Stimulated activated CD4-positive, alpha-beta T cell treated with anti-CD3 and anti-CD28 coated beads, Interleukin-4, amount 100 ng/mL, for 4 hours (primary cell): ENCODE results near the gene DMBT1.
"Not testable (repeated sequence)": the region's sequence is repeated elsewhere in the genome, so short reads cannot be mapped to it uniquely, and the experiment has no call there.

Experiments used
- DNase-seq, 2 experiments: peaks; one replicate each; pipeline ENCODE4 v3.0.0-alpha.2; 2020

The DMBT1 gene

DNA sequence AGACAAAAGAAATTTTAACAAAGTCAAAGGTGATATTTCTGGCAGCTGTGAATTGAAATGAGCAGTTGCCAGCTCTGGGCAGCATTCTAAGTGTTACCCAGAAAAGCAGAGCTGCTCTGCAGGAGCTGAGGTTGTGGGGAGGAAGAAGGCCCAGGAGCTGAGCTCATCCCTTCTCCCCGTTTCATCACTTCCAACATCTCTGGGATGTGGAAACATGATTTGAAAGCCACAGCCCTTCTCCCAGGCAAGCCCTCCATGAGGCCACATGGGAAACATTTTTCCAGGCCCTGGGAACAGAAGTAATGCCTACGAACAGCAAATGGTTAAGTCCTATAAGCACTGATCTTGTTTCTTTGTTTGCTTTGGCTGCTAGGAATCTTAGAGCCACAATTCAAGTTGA is 10.9 kb upstream of the DMBT1 start:
- no peak for DNase-seq

DNA sequence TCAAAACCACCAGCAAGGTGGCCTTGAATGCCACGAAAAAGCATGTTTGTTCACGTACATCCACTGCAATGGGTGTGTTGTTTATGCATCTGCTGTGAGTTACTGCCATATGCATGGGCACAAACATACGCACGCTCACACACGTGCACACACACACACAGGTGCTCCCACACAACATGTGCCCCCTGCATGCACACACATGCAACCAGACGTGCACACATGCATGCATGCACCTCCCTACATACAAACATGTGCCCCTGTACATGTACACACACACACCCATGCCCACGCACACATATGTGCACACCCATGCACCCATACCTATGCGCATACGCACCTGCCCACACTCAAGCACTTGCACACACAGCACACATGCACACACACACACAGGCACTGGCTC is 10.1 kb upstream of the DMBT1 start:
- no peak for DNase-seq

GRCh38 chr10:122550983-122551382 is 9.6 kb upstream of the DMBT1 start:
- DNase-seq, result no peak

GRCh38 chr10:122551450-122551849 is 9.1 kb upstream of the DMBT1 start:
- DNase-seq, result peak; percentile 14 to 27

DNA sequence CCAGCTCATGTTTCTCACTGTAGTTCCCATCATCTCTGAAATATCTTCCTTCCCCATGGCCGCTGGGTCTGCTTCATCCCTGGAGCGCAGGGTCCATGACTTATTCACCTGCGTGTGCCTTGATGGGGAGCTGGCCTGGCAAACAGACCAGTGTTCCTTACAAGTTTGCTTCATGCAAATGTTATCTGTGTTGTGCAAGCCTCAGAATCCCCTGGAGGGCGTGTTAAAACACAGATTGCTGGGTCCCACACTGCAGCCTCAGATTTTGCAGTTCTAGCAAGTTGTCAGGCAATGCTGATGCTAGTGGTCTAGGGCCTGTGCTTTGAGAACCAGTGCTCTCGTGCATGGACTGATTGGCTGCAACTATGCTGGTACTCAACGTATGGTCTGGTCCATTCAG is 7.2 kb upstream of the DMBT1 start:
- DNase-seq, result no peak

DNA sequence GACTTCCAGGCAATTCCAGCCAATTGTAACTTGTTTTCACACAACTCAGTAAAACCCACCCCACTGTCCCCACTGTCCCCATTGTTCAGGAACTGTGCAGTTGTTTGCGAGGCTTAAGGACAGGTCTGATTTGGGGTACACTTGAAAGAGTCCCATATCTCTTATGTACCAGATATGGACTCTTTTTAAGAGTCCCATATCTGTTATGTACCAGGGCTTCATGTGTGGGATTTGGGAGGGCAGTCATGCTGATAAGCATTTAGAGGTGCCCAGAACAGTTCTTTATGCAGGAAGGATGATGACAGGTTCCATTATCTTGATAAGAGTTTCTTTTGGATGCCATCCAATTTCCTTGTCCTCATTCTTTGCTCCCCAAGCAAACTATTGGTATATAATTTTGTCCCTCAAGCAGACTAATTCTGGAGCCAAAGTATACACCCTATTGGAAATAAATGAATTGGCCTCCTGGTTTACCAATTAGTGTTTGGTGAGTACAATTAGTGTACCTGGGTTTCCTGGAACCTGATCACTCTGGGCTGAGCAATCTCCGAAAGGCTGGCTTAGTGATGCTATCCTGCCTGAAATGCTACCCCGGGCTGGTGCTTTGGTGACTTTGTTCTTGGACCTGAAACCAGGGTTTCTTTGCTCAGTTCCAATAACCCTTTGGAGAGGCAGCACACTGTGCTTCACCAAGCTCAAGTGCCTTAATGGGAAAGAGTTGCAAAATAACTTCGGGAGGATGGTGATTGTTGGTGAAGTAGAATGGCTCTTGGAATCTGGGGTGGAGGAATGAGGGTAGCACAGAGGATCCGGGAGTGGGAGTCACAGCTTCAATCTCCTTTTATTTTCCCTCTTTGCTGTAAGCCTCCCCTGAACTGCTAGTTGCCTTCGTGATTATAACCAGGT is 6.2 kb upstream of the DMBT1 start:
- no peak for DNase-seq

DNA sequence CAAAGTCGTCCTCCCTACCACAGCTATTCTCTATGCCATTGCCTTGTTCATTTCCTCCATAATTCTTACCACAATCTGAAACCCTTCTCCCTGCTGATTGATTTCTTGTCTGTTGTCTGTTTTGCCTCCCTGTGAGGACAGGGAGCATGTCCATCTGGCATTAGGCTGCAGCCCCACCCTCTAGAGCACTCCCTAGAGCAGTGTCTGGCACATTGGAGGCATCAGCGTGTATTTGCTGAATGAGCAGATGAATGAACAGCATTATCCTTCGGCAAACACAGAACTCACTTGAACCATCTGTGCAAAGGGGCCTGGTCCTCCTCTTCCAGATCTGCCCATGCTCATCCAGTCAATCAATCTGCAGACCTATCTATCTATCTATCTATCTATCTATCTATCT is 5.1 kb upstream of the DMBT1 start:
- no peak for DNase-seq

DNA sequence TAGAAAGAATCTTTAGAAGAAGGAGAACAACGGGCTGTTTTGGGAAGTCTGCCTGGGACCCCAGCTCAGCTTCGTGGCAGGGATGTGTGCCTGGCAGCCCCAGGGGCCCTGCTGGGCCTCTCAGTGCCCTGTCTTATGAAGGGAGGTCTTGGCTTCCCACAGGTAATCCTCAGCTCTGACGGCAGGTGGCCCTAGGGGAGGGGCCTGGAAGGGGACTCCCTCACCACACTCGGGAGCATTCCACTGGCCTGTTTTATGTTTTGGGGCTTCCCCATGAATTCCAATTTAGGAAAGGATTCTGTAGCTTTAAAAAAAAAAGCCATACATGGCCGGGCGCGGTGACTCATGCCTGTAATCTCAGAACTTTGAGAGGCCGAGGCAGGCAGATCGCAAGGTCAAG is 3.0 kb upstream of the DMBT1 start:
- DNase-seq, result no peak

- DNase-seq, result no peak
Observed at GRCh38 chr10:122558452-122558851, 2.1 kb upstream of the DMBT1 start.

GRCh38 chr10:122559228-122559627 is 1.3 kb upstream of the DMBT1 start:
- DNase-seq, result no peak

GRCh38 chr10:122561212-122561611 is 658 bp downstream of the DMBT1 start:
- no peak for DNase-seq

DNA sequence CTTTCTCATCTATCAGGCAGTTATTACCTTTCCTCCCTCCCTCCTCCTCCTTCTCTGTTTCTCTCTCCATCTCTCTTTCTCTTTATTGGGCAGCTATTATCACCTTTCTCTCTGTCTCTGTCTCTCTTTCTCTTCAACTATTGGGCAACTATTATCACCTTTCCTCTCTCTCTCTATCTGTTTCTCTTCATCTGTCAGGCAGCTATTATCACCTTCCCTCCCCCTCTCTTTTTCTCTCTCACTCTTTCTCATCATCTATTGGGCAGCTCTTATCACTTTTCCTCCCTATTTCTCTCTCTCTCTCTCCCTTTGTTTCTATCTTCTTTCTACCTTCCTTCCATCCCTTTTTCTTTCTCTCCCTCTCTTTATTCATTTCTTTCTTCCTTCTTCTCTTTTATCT is 1.2 kb downstream of the DMBT1 start:
- no peak for DNase-seq

- no peak for DNase-seq
Observed at GRCh38 chr10:122564980-122565379, 4.4 kb downstream of the DMBT1 start.

GRCh38 chr10:122565766-122566206 is 5.2 kb downstream of the DMBT1 start:
- peak; percentile 45 to 67 for DNase-seq

GRCh38 chr10:122566632-122567031 is 6.1 kb downstream of the DMBT1 start:
- DNase-seq, result no peak

DNA sequence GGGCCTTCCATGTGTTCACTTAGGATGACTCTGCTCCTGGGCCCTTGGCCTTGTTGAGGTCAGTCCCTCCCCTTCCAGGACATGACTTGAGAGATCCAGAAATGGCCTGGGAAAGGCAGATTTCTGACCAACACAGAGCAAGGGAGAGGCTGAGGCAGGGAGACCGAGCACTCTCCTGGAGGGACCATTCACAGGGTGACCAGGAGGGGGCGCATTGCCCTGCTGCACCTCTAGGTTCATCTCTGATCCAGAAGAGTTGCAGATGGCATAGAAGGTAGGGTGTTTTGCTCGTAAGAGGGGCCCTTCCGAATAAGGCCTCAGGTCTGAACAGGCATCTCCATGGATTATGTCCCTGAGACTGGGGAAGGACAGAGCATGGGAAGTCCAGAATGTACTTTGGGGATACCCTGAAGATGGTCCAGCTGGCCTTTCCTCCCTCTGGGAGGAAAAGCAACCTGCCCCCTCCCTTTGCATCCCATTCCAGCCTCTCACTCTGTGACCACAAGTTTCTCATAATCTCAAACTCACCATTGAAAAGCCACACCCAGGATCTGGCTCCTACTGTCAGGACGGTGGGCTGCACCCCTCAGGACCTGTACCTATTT is 6.6 kb downstream of the DMBT1 start:
- DNase-seq, result peak in 1 of 2 experiments; percentile 14

GRCh38 chr10:122568551-122568950 is 8.0 kb downstream of the DMBT1 start:
- DNase-seq, result no peak

DNA sequence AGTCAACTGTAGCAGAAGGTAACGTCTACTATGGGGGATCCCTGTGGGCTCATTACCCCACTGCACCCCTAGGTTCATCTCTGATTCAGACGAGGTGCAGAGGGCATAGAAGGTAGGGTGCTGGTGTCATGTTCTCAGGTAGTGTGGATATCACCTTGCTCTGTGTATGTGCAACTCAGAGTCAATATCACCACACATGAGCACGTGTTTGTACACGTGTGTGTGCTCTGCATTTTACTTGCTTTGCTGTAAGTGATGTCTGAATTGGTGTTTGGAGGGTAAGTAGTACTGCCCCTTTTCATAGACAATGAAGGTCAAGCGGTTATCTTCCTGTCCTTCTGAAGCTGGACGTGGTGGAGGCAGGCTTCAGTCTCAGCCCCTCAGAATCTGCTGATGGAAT is 10.4 kb downstream of the DMBT1 start:
- no peak for DNase-seq

DNA sequence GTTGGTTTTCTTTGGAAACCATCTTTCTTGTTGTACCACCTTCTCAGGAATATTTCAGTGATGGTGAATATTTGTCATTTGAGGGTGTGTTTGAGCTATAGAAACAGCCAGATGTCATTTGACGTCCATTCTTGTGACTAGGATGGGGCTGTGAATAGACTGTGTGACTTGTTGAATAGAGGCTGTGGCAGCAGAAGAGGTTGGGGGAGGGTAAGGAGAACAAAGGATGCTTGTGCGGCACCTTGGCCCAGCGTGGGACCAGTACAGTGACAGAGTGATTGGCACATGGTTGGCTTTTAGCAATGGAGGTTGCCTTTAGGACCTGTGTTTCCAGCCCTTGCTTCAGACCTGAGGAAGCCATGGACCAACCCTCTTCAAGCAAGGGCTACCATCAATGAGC is 11.3 kb downstream of the DMBT1 start:
- no peak for DNase-seq

DNA sequence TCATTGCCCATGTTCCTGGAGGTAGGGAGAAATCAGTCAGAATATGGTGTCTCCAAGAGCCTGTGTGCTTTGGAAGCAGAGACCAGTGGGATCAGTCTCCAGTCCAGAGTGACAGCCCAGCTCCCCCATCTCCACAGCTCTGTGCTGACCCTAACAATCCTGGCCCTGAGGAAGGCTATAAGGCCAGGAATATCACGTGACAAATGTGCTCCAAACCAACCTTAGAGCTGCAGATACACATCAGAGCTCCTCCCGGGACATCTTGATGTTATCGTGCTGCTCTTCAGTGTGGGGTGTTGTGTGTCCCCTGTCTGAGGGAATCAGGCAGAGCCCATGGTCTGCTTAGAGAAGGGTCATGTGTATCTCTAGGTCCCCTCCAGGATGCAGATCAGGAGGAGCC is 15.2 kb downstream of the DMBT1 start:
- DNase-seq, result no peak

DNA sequence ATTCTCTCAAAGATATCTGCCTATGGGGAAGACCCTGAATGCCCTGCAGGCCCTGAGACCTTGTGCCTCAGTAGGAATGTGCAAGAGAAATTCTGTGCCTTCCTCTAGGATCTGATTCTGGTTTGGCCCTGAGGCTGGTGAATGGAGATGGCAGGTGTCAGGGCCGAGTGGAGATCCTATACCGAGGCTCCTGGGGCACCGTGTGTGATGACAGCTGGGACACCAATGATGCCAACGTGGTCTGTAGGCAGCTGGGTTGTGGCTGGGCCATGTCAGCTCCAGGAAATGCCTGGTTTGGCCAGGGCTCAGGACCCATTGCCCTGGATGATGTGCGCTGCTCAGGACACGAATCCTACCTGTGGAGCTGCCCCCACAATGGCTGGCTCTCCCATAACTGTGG is 15.7 kb downstream of the DMBT1 start:
- DNase-seq, result no peak

GRCh38 chr10:122577311-122577885 is 16.8 kb downstream of the DMBT1 start:
- DNase-seq, result no peak

GRCh38 chr10:122586070-122586469 is 25.5 kb downstream of the DMBT1 start:
- DNase-seq, result not testable (repeated sequence)

- DNase-seq, result no peak
Observed at GRCh38 chr10:122587098-122587760, 26.7 kb downstream of the DMBT1 start.
